Ureter (tissue), 1 donor: ENCODE results near the gene KDM4B. TPM values are rescaled to one million over a fixed set of nuclear protein-coding genes. Genes with fewer than 3 reads are reported as not detected.
A peak's percentile ranks its signal among the peaks of the same experiment; 100 is the strongest.
"Not testable (repeated sequence)": the region's sequence is repeated elsewhere in the genome, so short reads cannot be mapped to it uniquely, and the experiment has no call there.

ENCODE experiments used
- DNase-seq: peaks from one replicate; pipeline ENCODE4 v3.0.0-alpha.2; 2020; ENCODE audit warnings: low spot score
- total RNA-seq: library from RNA; stranded (reverse); gene quantifications from one replicate; pipeline ENCODE4 v1.2.4, GENCODE V29; 2023
- donor health status: DM: yes; HTN: yes; CAD: no.

Gene KDM4B
- total RNA-seq: 58.3 TPM

DNA sequence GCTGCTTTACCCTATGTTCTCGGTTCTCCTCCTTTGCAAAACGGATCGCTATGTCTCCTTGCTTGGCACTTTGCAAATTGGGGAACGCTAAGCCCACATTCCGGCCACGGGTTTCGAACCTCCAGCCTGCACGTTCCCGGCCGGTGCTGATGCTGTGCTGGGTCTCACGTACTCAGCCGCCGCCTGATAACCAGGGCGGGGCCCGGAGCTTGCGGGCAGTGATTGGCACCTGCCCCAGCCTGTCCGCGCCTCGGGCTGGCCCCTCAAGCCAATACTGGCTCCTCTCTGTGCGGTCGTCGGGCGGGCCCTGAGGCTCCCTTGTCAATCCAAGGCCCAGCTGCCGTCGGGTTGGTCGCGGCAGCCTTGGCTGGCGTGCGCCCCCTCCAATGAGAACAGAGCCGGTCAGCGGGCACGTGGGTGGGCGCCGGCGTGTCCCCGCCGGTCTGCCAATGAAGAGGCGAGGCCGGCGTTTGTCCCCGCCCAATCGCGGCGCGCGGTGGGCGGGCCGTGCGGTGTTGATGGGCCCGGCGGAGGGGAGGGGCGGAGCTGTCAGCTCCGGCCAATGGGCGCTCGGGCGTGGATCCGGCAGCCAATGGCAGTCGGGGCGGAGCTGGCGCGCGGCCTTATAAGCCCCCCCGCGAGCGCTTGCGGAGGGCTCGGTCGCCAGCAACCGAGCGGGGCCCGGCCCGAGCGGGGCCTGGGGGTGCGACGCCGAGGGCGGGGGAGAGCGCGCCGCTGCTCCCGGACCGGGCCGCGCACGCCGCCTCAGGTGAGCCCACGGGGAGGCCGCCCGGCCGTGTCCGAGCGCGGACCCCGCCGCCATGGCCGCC lies at the start of gene KDM4B:
KDM4B (plus strand) TSS at position 652 of the 830 bp plus-strand sequence. CDS start 63,778 bp downstream, outside the sequence.
- peak; percentile 99 for DNase-seq

DNA sequence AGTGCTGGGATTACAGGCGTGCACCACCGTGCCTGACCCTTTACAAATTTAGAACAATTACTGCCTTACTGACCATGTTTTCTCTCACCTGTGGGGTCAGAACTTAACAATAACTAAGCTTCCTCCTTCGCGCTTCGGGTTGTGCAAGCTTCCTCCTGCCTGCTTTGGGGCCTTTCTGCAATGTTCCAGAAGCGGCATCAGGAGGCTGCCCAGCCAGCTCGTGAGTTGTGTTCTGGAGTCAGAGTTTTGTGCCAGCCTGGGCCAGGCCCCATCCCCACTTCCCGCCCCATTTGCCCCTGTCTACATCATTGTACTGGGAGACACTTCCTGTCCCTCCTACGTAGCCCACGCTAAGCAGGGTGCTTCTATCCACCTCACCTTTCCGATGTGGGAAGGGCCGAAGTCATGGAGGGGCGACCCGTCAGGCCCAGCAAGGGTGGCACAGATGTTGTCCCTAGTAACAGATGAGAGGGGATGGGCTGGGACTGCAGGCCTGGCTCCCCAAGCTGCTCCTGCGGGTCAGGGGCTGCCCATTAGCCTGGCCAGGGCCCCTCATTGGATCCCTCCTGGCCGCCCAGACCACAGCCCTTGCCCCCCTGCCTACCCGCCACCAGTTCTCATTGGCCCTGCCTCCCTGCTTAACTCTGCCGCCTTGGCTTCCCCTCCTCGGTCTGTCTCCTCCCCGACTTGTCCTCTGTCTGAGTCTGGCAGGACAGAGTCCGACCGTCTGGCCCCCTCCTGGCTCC lies 46.2 kb upstream of the KDM4B start:
- no peak for DNase-seq

DNA sequence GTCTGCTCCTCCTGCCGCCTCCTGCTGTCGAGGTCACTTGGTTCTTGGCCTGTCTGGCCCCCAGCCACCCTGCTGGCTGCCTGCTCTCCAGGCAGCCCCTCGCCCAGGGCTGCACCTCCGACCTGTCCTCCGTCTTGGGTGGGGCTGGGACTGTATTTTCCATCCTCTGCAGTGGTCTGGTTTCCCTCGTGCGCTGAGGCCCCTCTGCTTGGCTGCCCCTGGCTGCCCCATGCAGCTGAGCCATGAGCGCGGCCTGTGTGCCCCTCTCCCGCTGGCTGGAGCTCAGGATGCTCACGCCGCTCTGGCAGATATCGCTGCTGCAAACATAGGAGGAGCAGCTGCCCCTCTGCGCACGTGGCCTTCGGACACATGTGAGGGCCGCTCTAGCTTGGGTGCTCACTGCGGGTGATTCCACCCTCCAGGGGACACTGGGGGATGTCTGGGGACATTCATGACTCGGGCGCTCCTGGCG lies 45.6 kb upstream of the KDM4B start:
- DNase-seq: no peak

DNA sequence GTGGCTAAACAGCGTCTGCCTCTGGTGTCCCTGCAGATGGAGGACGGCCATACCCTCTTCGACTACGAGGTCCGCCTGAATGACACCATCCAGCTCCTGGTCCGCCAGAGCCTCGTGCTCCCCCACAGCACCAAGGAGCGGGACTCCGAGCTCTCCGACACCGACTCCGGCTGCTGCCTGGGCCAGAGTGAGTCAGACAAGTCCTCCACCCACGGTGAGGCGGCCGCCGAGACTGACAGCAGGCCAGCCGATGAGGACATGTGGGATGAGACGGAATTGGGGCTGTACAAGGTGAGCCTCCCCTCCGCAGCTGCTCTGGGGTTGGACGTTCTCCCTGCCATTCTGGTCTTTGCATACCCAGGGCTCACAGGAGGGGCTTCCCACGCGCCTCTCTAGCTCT lies 39.7 kb upstream of the KDM4B start:
- no peak for DNase-seq

DNA sequence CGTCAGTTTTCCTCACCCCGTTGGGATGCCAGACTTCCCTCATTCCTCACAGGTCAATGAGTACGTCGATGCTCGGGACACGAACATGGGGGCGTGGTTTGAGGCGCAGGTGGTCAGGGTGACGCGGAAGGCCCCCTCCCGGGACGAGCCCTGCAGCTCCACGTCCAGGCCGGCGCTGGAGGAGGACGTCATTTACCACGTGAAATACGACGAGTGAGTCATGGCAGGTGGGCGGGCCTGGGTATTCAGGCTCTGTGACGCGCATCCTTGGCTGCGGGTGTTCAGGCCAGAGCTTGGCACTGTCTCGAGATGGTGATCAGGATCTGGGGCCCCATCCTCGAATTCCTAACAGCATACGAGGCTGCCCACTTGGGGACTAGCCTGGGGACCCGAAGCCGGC lies 38.2 kb upstream of the KDM4B start:
- DNase-seq: no peak

DNA sequence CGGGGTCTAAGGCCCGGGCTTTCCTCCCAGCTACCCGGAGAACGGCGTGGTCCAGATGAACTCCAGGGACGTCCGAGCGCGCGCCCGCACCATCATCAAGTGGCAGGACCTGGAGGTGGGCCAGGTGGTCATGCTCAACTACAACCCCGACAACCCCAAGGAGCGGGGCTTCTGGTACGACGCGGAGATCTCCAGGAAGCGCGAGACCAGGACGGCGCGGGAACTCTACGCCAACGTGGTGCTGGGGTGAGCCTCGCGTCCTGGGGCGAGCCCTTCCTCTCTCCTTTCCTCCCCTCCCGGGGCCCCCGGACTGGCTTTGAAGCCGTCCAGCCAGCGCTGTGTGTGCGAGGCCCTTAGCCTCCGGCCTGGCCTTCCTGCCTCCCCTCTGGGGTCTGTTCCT lies 36.2 kb upstream of the KDM4B start:
- no peak for DNase-seq

DNA sequence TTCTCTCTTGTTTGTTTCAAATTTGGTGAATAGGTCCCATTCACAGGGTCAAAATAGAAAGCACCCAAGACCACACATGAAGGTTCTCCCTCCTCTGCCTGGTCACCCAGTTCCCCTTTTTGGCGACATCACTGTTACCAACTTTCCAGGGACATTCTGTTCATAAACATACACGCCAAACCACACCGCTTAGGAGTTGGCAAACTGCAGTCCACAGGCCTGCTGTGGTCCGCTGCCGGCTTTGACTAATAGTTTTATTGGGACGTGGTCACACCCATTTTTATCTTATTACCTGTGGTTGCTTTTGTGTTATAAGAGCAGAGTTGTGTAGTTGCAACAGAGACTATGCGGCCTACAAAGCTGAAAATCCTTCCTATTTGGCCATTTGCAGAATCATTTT lies 35.4 kb upstream of the KDM4B start:
- DNase-seq: no peak

DNA sequence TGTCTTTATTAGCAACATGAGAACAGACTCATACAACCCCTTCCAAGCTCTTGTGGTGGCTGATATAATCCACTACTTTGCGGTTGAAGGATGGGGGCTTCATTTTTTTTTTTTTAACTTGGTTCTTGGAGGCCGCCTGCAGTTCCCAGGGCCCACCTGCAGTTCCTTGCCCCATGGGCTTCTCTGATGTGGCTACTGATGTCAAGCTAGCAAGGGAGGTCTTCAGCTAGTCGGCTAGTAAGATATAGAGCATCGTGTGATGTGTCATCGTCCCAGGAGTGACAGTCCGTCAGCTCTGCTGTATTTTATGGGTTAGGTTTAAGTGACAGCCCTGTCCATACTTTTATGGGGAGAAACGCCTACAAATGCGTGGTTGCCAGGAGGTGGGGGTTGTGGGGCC lies 33.5 kb upstream of the KDM4B start:
- no peak for DNase-seq

DNA sequence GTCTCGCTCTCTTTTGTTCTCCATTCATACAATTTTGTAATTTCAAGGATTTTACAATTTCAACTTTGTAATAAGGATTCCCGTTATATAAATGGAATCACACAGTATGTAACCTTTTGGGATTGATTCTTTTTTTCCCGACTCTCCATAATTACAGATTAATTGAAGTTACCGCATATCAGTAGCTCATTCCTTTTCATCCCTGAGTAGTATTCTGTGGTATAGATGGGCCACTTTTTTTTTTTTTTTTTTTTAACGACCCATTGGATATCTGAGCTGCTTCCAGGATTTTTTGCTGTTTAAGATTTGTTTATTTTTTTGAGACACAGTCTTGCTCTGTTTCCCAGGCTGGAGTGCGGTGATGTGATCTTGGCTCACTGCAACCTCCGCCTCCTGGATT lies 31.9 kb upstream of the KDM4B start:
- DNase-seq: no peak

DNA sequence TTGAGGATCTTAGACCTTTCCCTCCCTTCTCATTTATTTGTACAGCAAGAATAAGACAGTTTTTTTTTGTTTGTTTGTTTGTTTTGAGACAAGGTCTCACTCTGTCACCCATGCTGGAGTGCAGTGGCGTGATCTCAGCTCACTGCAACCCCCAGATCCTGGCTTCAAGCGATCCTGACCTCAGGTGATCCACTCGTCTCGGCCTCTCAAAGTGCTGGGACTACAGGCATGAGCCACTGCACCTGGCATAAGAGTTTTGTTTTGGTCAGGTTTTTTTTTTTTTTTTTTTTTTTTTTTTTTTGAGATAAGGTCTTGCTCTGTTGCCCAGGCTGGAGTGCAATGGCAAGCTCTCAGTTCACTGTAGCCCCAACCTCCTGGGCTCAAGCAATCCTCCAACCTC lies 30.5 kb upstream of the KDM4B start:
- DNase-seq: not testable (repeated sequence)

DNA sequence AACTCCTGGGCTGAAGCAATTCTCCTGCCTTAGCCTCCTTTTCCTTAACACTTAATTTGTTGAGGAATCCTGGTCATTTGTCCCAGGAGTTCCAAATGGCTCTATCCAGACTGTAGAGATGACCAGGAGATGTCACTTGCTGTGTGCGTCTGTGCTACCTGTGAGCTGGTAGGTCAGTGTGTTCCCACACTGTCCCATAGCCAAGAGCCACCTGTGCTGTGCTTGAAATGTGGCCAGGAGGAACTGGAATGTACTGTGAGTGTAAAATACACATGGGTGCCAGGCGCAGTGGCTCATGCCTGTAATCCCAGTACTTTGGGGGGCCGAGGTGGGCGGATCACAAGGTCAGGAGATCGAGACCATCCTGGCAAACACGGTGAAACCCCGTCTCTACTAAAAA lies 29.4 kb upstream of the KDM4B start:
- DNase-seq: no peak

DNA sequence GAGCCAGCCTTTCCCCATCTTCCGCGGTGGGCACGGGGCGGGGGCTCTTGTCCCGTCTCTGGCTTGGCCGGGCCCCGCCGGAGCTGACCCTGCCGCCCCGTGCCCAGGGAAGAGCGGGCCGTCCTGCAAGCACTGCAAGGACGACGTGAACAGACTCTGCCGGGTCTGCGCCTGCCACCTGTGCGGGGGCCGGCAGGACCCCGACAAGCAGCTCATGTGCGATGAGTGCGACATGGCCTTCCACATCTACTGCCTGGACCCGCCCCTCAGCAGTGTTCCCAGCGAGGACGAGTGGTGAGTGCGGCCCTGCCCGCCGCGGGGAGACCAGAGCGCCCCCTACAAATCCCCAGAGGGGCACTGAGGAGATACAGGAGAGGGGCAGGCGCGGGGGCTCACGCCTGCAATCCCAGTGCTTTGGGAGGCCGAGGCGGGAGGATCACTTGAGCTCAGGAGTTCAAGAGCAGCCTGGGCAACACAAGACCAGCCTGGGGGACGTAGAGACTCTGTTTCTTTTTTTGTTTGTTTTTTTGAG lies 27.2 kb upstream of the KDM4B start:
- not testable (repeated sequence) for DNase-seq

DNA sequence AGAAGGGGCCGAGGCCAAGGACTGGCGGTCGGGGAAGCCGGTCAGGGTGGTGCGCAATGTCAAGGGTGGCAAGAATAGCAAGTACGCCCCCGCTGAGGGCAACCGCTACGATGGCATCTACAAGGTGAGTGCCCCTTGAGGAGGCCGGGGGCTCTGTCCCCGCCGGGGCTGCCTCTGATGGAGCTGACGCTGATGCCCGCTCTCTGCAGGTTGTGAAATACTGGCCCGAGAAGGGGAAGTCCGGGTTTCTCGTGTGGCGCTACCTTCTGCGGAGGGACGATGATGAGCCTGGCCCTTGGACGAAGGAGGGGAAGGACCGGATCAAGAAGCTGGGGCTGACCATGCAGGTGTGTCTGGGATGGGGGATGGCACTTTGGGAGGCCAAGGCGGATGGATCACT lies 18.3 kb upstream of the KDM4B start:
- DNase-seq: not testable (repeated sequence)

DNA sequence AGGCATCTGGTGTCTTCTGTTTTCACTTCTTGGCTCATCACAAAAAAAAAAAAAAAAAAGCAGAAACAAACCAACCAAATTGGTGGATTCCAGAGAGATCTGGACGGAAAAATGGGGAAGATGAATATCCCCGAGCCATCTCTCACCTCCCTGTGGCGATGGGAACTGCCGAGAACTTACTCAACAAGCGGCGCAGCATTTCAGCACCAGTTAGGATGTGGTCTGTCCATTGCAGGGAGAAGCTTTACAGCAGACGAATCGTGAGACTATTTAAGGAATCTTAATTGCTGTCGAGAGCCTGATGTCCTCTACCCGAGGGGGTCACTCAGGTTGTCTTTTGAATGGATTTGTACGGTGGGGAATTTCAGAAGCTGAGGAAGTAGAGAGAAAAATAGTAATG lies 17.3 kb upstream of the KDM4B start:
- DNase-seq: no peak

DNA sequence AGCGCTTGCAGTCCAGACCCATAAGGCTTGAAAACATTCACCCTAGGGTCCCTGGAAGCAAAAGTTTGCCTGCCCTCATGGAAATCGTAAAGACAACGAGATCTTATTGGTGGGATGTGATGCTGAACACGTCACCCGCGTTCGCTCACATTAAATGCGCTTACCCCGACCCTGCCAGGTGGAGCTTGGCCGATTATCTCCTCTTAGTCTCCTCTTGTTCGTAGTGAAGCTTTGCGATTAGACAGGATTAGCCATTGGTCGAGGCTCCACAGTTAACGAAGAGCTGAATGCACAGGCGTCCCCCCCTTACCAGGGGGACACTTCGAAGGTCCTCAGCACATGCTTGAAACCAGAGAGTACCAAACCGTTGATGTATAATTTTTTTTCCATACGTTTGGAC lies 16.0 kb upstream of the KDM4B start:
- no peak for DNase-seq

DNA sequence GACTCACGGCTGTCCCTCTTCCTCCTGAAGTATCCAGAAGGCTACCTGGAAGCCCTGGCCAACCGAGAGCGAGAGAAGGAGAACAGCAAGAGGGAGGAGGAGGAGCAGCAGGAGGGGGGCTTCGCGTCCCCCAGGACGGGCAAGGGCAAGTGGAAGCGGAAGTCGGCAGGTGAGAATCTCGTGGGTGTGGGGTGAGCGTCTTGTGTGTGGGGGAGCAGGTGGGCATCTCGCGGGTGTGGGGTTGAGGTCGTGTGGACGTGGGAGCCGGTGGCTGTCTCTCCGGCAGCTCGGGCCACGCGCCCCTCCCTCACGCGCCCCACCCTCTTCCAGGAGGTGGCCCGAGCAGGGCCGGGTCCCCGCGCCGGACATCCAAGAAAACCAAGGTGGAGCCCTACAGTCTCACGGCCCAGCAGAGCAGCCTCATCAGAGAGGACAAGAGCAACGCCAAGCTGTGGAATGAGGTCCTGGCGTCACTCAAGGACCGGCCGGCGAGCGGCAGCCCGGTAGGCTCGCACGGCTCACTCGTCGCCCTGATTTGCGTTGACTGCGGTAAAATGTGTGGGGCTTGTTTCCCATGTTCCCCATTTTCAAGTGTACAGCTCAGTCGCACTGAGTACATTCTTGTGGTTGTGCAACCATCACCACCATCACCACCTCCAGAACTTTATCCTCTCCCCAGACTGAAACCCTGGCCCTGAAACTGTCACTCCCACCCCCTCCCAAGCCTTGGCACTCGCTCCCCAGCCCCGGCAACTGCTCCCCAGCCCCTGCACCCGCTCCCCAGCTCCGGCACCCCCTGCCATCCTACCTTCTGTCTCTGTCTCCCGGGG lies 14.4 kb upstream of the KDM4B start:
- not testable (repeated sequence) for DNase-seq

DNA sequence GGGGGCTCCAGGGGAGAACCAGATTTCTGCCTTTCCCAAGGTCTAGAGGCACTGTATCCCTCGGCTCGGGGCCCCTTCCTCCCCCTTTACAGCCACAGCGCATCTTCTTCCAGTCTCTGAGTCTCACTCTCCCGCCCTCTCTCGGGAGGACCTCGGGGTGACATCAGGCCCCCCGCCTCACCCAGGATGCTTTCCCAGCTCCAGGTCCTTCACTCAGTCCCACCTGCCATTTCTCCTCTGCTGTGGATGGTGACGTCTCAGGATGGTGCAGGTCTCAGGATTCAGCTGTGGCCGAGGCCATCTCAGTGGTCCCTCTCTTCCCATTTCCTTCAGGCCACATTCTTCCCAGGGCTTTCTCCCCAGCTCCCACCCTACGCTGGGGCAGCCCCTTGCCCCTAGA lies 13.6 kb upstream of the KDM4B start:
- DNase-seq: no peak

DNA sequence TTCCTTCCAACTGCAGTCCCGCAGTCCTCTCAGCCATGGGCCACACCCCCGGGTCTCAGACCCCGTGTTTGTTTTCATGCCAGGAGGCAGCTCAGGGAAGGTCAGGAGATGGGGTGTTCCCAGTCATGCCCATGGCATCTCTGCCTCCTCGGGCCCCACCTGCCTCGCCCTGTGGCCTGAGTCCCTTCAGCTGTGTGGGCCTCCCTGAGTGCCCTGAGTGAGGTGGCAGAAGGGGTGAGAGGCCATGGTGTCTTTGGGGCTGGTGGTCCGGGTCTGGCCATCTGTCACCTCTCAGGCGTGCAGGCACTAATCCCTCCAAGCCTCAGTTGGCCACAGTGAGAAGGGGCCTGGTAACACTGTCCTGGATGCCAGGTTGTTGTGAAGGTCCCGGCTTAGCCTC lies 10.9 kb upstream of the KDM4B start:
- no peak for DNase-seq

DNA sequence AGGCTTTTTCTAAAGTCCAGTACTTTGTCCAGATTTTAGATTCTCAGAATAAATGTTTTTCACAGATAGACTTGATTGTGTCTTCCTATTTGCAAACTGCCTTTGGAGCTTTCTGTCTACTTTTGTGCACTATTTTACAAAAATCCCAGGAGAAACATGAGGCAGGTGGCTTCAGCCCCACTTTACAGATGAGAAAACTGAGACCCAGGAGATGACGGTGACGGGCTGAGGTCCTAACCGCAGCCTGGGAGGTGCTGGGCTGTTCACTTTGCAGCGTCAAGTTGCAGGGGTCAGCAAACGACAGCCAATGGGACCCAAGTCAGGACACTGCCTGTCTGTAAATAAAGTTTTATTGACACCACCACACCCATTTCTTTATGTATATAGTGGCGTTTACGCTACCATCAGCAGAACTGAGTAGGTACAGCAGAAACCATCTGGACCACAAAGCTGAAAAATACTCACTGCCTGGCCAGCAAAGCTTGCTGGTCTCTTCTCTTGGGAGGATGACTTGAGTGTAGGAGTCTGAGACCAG lies 6.8 kb upstream of the KDM4B start:
- DNase-seq: no peak

DNA sequence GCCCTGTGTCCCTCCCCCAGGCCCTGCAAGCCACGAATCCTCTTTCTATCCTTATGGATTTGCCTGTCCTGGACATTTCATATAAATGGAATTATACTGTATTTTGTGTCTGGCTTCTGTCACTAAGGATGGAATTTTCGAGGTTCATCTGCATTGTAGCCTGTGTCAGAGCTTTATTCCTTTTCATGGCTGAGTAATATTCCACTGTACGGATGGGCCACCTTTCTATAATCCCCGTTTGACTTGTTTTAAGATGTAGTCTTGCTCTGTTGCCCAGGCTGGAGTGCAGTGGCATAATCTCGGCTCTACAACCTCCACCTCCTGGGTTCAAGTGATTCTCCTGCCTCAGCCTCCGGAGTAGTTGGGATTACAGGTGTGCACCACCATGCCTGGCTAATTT lies 3.9 kb upstream of the KDM4B start:
- DNase-seq: no peak

DNA sequence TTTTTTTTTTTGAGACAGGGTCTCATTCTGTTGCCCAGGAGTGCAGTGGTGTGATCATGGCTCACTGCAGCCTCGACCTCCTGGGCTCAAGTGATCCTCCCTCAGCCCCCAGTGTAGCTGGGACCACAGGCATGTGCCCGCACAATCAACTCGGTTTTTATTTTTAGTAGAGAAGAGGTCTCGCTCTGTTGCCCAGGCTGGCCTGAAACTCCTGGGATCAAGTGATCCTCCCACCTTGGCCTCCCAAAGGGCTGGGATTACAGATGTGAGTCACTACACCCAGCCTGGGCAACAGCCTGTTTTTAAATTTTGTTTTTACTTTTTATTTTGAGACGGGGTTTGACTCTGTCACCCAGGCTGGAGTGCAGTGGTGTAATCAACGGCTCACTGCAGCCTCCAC lies 2.3 kb upstream of the KDM4B start:
- no peak for DNase-seq
